DOHH2 (cell line): ENCODE results near the gene MMP20.

Experiments
- CTCF ChIP-seq: fragments of 200-600 bp; sonication (generic); IDR thresholded peaks from one replicate; pipeline ENCODE4 v1.5.1; 2014; ENCODE audit warnings: antibody characterized with exemption, mild to moderate bottlenecking, low read depth, low read length; ENCODE audit not compliant: poor library complexity, severe bottlenecking
- EZH2phosphoT487 ChIP-seq: fragments of 200-600 bp; sonication (generic); IDR thresholded peaks from 2 replicates; pipeline ENCODE4 v1.6.1; 2017; ENCODE audit warnings: borderline replicate concordance, mild to moderate bottlenecking, antibody characterized with exemption, low read length, moderate library complexity, mixed read lengths

DNA sequence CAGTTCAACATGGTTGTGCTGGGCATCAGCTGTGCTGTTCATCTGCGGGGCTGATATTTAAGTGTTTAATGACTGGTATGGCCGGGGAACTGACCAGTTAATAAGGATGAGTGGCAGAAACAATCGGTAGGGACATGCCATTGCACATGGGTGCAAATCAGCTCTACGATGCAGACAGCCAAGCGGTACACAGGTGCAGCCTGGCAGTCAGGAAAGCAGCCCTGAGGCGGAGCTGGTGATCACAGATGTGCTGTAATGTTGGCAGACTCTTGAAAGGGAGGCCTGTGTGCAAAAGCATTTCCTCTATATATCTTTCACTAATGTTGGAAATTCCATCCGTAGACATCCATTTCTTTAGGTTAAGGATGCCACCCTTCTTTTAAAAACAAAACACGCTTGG is 1.1 kb downstream of the MMP20 start:
- TF ChIP-seq CTCF (no peak), EZH2phosphoT487 (no peak)
